Kasumi-1 (cell line): ENCODE data around the gene CLEC3B.
A peak's percentile ranks its signal among the peaks of the same experiment; 100 is the strongest.
"Not testable (repeated sequence)": the region's sequence is repeated elsewhere in the genome, so short reads cannot be mapped to it uniquely, and the experiment has no call there.

Experiments
- DNase-seq, 2 experiments: peaks; one replicate each; lab custom pipeline; 2025; lab: John Stamatoyannopoulos, UW

Gene CLEC3B, protein sequence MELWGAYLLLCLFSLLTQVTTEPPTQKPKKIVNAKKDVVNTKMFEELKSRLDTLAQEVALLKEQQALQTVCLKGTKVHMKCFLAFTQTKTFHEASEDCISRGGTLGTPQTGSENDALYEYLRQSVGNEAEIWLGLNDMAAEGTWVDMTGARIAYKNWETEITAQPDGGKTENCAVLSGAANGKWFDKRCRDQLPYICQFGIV

DNA sequence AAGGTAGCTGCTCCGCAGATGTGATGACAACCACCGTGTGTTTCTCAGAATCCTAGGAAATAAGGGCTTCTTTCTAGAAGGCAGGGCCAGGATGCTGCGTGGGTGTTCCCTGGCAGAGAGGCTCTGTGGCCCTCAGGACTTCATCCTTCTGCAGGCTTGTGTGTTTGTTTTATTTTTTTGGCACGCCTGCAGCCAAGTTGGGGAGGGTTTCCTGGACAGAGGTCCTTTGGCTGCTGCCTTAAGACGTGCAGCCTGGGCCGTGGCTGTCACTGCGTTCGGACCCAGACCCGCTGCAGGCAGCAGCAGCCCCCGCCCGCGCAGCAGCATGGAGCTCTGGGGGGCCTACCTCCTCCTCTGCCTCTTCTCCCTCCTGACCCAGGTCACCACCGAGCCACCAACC is at the start of gene CLEC3B:
TSS of gene CLEC3B (plus strand) at position 266 of the 400 bp plus-strand sequence. CDS start at position 326, 60 bp downstream.
- DNase-seq = no peak

DNA sequence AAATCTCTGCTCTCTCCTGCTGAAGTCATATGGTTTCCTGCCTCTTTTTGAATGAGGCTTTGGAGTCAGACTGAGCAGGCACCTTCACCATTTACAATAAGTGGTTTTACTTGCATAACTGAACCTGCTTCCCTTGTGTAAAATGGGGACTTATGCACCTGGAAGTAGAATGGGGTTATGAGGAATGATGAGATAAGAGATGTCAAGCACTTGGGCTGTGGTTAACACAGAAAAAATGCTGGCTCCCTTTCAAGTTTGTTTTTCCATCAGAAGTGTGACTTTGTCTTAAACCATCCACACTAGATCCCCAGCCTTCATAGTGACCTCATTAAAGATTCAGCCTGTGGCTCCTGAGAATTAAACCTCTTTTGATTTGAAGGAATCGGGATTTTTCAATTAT is 44.9 kb upstream of the CLEC3B start:
- no peak for DNase-seq

DNA sequence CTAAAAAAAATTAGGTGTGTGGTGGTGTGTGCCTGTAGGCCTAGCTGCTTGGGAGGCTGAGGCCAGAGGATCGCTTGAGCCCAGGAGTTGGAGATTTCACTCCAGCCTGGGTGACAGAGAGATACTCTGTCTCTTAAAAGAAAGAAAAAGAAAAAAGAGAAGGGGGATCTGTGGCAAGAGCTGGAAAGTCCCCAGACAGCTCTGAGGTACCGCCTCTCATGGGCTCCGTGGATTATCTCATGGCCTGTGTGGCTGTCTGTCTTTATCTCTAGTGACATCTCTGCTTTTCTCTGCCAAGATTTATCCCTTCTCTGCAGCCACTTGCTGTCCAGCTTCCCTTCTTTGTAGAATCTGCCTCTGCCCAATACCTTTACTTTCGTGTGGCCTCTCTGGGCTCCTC is 44.4 kb upstream of the CLEC3B start:
- no peak for DNase-seq

DNA sequence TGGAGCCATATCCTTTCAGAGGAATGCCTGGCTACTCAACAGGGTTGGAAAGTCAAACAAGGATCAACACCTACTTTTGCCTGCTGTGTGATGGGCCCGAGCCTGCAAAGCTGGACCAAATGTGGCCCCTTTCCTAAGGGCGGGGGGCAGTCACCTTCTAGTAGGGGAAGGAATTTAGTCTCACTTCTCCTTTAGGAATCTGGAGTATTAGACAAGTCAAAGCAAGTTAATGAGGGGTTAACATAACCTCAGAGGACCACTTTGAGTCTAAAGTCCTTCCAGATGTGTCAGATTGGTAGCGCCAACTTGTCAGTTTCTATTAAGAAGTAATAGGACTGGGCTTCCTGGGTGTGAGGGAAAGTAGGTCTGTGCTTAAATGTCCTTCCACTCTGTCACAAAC is 43.3 kb upstream of the CLEC3B start:
- DNase-seq = no peak

DNA sequence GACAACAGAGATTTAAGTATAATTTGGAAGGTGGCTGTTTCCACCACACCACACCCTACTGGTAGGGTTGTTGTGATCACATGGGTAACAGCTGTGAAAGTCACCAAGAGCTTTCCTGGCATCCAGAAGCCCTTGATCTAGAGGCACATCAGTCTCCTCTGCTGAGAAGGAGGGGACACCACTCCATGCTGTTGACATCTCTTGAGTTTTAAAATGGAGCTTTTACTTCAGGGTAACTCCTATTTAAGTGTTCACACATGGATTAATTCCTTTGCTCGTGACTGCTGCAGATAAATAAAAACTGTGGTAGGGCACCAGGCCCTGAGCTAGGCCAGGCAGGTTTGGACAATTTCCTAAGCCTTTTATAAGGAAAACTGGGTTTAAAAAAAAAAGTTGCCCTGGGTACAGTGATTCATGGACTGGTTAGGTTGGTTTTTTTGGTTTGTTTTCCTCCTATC is 42.6 kb upstream of the CLEC3B start:
- DNase-seq = no peak

DNA sequence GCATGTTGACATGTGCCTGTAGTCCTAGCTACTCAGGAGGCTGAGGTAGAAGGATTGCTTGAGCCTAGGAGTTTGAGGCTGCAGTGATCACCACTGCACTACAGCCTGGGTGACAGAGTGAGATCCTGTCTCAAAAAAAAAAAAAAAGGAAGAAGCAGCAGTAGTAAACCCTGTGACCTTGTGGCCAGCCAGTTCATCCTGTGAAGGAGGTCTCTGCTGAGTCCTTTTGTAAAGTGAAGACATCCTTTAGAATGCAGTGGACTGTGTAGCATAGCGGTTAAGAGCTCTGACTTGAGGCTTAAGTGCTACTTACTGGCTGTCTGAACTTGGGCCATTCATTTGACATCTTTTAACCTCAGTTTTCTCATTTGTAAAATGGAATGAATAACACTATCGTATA is 41.8 kb upstream of the CLEC3B start:
- DNase-seq = peak in 1 of 2 experiments; percentile 16

DNA sequence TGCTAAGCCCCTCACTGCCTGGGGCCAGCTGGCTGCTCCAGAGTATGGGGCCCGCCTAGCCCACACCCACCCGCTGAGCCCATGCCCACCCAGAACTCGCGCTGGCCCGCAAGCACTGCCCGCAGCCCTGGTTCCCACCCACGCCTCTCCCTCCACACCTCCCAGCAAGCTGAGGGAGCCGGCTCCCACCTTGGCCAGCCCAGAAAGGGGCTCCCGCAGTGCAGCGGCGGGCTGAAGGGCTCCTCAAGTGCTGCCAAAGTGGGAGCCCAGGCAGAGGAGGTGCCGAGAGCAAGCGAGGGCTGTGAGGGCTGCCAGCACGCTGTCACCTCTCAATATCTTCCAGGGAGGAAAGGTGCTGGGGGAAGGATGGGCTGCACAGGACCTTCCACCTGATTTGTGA is 39.8 kb upstream of the CLEC3B start:
- not testable (repeated sequence) for DNase-seq

DNA sequence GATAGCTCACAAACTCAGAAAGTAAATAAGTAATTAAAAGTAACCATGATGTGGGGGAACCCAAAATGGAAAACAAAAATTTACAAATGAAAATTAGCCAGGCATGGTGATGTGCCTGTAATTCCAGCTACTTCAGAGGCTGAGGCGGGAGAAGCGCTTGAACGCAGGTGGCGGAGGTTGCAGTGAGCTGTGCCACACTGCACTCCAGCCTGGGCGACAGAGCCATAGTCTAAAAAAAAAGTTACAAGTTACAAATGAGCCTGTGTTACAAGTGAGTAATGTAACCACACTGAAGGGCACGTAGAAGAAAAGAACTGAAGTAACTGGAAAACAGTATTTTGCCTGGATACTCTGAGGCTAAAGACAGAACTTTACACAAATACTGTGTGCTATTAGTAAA is 38.8 kb upstream of the CLEC3B start:
- no peak for DNase-seq

DNA sequence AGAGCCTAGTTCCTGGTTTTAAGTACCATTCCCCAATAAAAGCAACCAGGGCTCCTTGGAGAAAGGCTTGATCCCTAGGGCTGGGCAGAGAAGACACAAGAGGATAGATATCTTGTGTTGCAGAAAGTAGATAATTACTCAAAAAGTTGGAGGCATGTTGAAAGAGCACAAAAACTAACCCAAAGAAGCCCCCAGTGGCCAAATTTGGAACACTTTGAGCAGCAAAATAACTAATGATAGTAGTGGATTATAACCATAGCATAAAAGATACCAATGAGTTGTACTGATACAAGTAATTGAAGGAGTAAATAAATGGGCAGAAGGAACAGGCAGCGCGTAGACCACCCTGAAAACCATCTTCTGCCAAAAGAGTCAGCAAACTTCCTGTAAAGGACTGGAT is 38.0 kb upstream of the CLEC3B start:
- peak; percentile 39 to 63 for DNase-seq

DNA sequence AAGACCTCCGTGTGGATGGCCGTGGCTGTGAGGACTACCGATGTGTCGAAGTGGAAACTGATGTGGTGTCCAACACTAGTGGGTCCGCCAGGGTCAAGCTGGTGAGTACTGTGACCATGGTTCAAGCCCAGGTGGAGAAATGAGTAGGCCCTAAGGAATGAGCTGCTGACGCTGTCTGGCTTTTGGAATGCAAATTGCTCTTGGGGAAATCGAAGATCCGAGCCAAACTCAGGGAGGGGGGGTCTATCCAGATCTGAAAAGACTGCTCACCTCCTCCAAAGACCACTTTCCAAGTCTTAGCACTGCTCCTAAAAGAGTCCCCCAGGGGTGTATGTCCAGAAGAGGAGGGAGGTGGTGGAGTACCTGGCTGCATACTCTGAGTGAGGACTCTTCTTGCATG is 37.0 kb upstream of the CLEC3B start:
- no peak for DNase-seq

DNA sequence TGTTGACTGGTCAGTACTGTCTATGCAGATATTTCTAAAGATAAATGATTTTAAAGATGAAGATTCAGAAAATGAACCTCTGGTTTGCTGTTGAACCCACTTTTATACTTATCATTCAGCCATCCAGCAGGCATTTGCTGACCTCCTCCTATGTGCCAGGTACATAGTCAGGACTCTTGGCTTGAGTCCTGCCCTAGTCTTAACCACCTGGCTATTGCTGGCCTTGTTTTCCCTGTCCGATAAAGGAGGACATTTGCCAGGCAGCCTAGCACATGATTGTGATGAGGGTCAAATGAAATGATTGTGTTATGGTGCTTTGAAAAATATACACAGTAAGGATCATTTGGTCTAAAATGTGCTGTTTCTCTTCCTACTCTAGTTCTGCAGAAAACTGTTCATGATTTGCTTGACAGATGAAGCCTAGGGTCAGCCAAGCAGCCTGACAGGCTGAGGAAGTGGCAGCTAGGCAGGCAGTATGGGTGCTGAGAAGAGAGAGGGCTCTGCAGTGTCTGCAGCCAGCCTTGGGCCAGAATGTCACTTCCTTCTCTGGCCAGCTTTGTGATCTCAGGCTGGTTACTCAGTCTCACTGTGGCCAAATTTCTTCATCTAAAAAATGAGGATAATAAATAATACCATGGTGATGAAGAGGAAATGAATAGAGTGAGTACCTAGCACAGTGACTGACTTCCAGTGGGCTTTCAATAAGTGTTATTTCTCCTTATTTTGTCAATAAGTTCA is 36.3 kb upstream of the CLEC3B start:
- DNase-seq = peak in 1 of 2 experiments; percentile 12

DNA sequence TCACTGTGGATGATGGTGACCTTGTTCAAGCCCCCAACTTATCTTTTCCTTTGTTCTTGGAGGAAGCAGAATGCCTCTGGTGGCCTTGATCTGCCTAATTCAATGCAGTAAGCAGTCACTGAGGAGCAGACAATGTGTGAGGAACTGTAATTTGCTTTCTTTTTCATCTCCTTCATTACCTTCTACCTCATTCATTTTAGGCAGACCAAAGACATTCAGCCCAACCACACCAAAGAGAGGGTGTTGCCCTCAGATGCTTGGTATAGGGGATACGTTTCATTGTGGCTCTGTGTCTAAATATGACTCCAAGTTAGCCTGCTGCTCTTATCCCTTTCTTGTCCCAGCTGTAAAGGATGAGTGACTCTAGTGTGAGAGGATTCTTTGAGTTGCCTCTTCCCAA is 34.8 kb upstream of the CLEC3B start:
- DNase-seq = no peak

DNA sequence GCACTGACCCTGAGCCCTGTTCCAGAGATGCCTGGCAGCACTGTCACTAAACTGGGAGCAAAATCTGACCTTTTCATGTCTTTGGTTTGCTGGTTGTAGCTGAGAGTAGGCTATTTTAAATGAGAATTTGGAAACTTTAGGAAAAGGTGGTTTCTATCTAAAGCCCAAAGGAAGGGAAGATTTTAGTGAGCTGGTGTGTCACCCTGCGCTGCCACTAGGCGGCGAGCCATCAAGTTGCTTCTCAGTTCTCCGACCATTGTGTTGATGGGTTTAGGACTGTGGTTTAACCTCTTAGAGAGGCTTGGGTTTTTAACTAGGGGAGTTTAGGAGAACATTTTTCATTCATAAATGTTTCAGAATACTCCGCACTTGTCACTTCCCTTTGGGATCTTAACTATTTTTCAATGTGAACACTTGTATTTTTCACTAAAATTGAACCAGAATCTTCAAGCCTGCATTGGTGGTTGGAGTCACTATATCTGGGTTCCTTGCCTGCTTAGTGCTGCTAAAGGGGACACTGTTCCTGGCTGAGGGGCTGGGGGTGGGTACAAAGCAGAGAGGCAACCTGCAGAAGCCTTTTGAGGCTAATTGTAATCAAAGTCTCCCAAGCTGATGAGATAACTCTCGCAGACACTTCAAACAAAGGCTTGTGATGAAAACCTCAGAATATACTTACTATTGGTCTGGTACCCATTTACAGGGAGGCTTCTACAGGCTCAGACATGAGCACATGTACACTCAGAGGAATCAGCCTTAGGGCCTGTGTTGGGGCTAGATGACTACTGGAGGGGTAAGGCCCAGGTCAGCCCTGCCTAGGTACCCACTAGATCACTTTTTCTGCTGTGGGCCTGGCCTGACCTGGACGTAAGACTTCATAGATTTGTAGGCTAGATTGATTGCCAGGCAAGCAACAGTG is 33.3 kb upstream of the CLEC3B start:
- DNase-seq = peak; percentile 38 to 56

DNA sequence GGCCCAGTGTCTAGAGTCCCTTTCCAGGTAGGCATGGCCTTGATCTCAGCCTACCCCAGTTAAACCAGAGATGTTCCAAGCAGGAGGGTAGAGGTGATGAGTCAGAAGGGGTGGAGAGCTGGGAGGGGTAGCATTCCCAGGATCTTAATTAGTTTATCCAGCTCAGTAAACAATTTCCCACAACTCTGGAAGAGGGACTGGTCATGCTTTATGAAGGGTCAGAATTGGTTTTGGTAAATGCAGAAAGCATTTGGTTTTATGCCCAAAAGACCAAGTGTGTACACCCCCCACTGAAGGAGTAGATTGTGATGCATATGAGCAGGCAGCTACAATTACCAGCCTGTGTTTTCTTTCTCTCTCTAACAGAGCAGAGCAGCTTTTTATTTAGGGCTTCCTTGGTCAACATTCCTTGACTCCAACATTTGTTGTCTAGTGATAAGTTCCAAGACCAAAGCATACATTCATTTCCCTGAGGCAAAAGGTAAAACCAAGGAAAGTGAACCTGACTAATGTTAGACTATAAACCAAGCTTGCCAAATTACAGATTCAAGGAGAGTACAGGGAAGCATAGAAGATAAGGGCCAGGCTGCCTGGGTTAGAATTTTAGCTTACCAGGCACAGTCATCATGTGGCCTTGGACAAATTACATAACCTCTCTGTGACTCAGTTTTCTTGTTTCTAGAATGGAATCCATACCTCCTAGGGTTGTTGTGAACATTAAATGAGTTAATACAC is 32.5 kb upstream of the CLEC3B start:
- no peak for DNase-seq

DNA sequence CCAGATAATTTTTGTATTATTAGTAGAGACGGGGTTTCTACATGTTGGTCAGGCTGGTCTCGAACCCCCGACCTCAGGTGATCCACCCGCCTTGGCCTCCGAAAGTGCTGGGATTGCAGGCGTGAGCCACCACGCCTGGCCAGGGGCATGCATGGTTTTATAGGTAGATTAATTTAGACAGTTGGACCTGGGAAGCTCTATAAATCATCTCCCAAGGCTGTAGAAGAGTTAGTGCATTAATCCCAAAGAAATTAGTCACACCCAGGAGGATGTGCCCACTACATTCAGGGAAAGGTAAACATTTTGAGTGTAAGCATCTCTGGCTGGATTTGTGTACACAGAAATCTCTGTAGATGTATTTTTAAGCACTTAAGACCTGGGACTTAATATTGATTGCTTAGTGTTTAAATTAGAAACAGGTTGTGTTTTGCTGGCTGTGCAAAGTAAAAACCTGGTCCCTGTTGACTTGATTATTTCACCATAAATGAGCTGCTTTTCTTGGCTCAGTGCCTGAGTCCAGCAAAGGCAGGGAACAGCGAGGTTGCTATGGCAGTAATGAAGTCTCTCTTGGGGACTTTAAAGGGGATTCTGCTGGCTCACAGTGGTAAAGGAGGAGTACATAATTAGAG is 30.8 kb upstream of the CLEC3B start:
- DNase-seq = no peak

DNA sequence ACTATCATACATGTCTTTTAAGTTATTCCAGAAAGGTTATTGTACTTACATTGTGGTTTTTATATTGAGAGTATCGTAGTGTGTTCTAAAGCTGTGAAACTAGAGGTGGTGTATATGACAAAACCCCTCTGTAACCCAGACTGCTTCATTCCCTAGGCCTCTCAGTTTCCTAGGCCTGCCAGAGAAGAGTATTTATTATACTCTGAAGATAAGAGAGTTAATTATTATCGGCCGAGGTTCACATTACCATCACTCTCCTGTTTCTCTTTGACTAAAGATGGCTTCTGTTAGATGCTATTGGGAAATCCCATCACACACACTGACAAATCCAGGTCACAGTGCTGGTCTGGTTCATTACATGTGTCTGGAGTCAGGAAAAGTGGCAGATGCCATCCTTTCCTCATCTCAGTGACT is 29.5 kb upstream of the CLEC3B start:
- no peak for DNase-seq

DNA sequence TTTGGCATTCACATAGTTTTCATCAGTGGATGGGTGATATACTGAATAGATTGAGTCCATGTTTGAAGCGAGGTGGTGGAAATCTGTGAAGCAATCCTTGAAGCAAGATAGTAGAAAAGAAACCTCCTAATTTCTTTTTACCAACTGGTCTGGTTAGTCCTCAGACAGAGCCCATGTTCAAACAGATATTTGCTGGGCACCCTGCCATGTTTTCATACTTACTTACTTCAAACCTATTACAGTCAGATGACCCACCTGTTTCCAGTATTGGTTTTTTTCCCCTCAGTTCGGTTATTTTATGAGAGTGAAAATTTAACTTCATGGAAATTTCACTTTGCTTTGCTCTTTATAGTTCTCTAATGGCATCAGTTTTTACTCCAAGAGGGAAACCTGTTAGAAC is 26.3 kb upstream of the CLEC3B start:
- no peak for DNase-seq

DNA sequence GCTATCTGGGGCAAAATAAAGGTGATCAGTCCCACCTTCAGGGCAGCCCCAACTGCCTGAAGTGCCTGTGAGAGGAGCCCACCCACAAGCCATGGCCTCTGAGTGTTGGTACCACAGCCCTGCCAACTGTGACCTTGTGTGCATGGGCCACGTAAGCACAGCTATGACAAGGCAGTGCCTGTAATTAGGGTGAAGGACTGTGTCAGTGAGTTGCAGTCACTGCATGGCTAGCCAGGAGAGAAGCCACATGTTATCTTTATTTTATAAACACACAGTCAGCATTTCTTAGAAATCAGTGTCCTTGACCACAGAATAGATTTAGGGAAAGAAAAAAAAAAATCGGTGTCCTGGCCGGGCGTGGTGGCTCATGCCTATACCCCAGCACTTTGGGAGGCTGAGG is 25.3 kb upstream of the CLEC3B start:
- DNase-seq = no peak

DNA sequence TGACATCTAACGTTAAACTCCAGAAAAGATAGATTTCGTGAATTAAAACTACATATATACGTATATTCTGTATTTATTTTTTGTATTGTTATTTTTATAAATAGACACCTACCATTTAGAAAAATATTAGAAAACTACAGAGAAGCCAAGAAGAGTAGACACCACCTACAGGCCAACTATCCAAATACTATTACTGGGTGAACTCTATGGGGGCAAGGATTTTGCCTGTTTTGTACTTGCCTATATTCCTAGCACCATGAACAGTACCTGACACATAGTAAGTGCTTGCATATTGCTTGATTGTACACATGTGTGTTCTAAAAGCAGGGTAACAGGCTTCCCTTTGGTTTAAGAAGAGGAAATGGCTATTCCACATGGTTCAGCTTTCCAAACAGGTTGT is 24.4 kb upstream of the CLEC3B start:
- DNase-seq = no peak

DNA sequence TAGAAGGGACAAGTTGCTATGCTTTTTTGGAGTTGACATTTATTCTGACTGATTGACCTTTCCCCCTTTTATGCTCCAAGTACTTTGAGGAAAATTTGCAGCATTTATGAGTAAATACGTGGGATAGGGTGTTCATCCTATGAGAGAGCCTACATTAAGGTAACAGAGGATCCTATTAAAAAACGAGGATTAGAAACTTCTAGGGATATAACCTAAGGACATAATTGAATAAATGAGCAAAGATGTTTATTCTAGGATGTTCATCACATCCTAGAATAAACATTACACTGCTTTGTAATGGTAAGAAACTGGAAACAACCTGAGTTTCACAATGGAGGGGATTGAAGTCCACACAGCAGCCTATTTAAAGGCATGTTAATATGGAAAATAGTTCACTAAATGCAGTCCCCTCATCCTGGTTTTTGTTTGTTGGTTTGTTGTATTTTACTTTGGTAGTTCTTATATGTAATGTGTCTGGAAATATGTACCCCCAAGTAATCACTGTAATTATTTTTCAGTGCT is 23.9 kb upstream of the CLEC3B start:
- DNase-seq = no peak

DNA sequence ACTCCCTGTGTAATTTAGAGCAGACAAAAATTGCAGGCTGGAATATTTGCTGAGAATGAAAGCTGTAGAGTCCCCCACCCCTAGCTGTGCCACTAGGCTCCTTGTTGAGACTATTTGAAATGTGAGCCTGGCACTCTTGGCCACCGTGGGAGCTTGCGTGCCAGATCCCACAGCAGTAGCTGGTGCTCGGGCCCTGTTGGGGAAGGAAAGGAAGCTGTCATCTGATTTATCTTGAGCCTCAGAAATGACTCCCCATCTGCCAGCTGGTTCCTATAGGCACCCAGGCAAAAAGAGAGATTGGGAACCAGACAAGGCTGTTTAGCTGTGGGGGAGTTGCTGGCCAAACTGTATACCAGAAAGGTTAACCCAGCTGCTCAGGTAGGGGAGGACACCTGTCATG is 23.4 kb upstream of the CLEC3B start:
- DNase-seq = no peak
